Stimulated activated CD8-positive, alpha-beta memory T cell treated with anti-CD3 and anti-CD28 coated beads, Interleukin-7, amount 100 ng/mL, for 24 hours (primary cell): ENCODE data around the gene SYTL4.
A peak's percentile ranks its signal among the peaks of the same experiment; 100 is the strongest.
"Not testable (repeated sequence)": the region's sequence is repeated elsewhere in the genome, so short reads cannot be mapped to it uniquely, and the experiment has no call there.

Experiments used
- DNase-seq: peaks from one replicate; pipeline ENCODE4 v3.0.0-alpha.2; 2020; ENCODE audit warnings: low read depth

The SYTL4 gene

GRCh38 chrX:100731441-100732281 lies at the start of gene SYTL4:
SYTL4 (minus strand) TSS chrX:100732121; CDS start chrX:100702037, 30,084 bp downstream.
- DNase-seq: no peak

- not testable (repeated sequence) for DNase-seq
Observed at GRCh38 chrX:100769439-100769838, 37.5 kb upstream of the SYTL4 start.

GRCh38 chrX:100768679-100769338 lies 36.9 kb upstream of the SYTL4 start:
- DNase-seq: peak; percentile 75

GRCh38 chrX:100750883-100751282 lies 19.0 kb upstream of the SYTL4 start:
- DNase-seq: no peak

GRCh38 chrX:100748108-100748507 lies 16.2 kb upstream of the SYTL4 start:
- no peak for DNase-seq

GRCh38 chrX:100747703-100748102 lies 15.8 kb upstream of the SYTL4 start:
- DNase-seq: no peak

GRCh38 chrX:100747090-100747489 lies 15.2 kb upstream of the SYTL4 start:
- no peak for DNase-seq

- DNase-seq: no peak
Observed at GRCh38 chrX:100745806-100746537, 14.1 kb upstream of the SYTL4 start.

- DNase-seq: no peak
Observed at GRCh38 chrX:100745205-100745604, 13.3 kb upstream of the SYTL4 start.

- DNase-seq: no peak
Observed at GRCh38 chrX:100743009-100743607, 11.2 kb upstream of the SYTL4 start.

- not testable (repeated sequence) for DNase-seq
Observed at GRCh38 chrX:100724006-100724405, 7.9 kb downstream of the SYTL4 start.

- DNase-seq: no peak
Observed at GRCh38 chrX:100721328-100721727, 10.6 kb downstream of the SYTL4 start.

- DNase-seq: no peak
Observed at GRCh38 chrX:100720301-100720700, 11.6 kb downstream of the SYTL4 start.

- no peak for DNase-seq
Observed at GRCh38 chrX:100719139-100719538, 12.8 kb downstream of the SYTL4 start.

GRCh38 chrX:100717363-100717762 lies 14.6 kb downstream of the SYTL4 start:
- DNase-seq: no peak

GRCh38 chrX:100710816-100711215 lies 21.1 kb downstream of the SYTL4 start:
- no peak for DNase-seq

GRCh38 chrX:100704581-100705203 lies 27.2 kb downstream of the SYTL4 start:
- DNase-seq: no peak

- no peak for DNase-seq
Observed at GRCh38 chrX:100700809-100701208, 31.1 kb downstream of the SYTL4 start.

- DNase-seq: no peak
Observed at GRCh38 chrX:100698551-100698950, 33.4 kb downstream of the SYTL4 start.

GRCh38 chrX:100696699-100697351 lies 35.1 kb downstream of the SYTL4 start:
- no peak for DNase-seq

- no peak for DNase-seq
Observed at GRCh38 chrX:100695991-100696390, 35.9 kb downstream of the SYTL4 start.
